M059J (cell line): Measurements from ENCODE around the gene MAGI2. TPM values are rescaled to one million over a fixed set of nuclear protein-coding genes. Genes with fewer than 3 reads are reported as not detected.
A peak's percentile ranks its signal among the peaks of the same experiment; 100 is the strongest.

Experiments used
- DNase-seq: peaks from one replicate; pipeline ENCODE4 v3.0.0-alpha.2; 2012; ENCODE audit warnings: low read depth
- total RNA-seq: library from RNA; depleted of rRNA; stranded (reverse); fragments of >200 nt; shearing (Covaris generic); gene quantifications from 2 replicates; pipeline ENCODE4 v1.2.3, GENCODE V29; 2014

Gene MAGI2
- total RNA-seq, 1 experiment from 2014 or later = 1.2 TPM

GRCh38 chr7:79376299-79377025 is 77.0 kb downstream of the MAGI2 start:
- DNase-seq = no peak

- DNase-seq = peak; percentile 20
These were observed 92.3 kb downstream of the MAGI2 start for GRCh38 chr7:79361214-79361613.

GRCh38 chr7:79359827-79360226 is 93.6 kb downstream of the MAGI2 start:
- DNase-seq = no peak

GRCh38 chr7:79357101-79357500 is 96.4 kb downstream of the MAGI2 start:
- DNase-seq = no peak

GRCh38 chr7:79353720-79354468 is 99.6 kb downstream of the MAGI2 start:
- no peak for DNase-seq

- DNase-seq = peak; percentile 22
These were observed 101.1 kb downstream of the MAGI2 start for GRCh38 chr7:79352323-79352722.

GRCh38 chr7:79347351-79347750 is 106.1 kb downstream of the MAGI2 start:
- DNase-seq = no peak

- no peak for DNase-seq
These were observed 111.6 kb downstream of the MAGI2 start for GRCh38 chr7:79341902-79342301.

GRCh38 chr7:79340212-79340611 is 113.3 kb downstream of the MAGI2 start:
- peak; percentile 77 for DNase-seq

- no peak for DNase-seq
These were observed 114.1 kb downstream of the MAGI2 start for GRCh38 chr7:79339208-79339925.

- peak; percentile 27 for DNase-seq
These were observed 115.8 kb downstream of the MAGI2 start for GRCh38 chr7:79337717-79338116.

GRCh38 chr7:79334841-79335240 is 118.6 kb downstream of the MAGI2 start:
- DNase-seq = peak; percentile 36

- no peak for DNase-seq
These were observed 119.1 kb downstream of the MAGI2 start for GRCh38 chr7:79334334-79334733.

GRCh38 chr7:79332091-79332490 is 121.4 kb downstream of the MAGI2 start:
- no peak for DNase-seq

- no peak for DNase-seq
These were observed 124.0 kb downstream of the MAGI2 start for GRCh38 chr7:79329464-79329863.

- no peak for DNase-seq
These were observed 132.6 kb downstream of the MAGI2 start for GRCh38 chr7:79320741-79321473.

- no peak for DNase-seq
These were observed 134.1 kb downstream of the MAGI2 start for GRCh38 chr7:79319369-79319768.

- DNase-seq = peak; percentile 93
These were observed 135.7 kb downstream of the MAGI2 start for GRCh38 chr7:79317728-79318127.

GRCh38 chr7:79312022-79312421 is 141.4 kb downstream of the MAGI2 start:
- no peak for DNase-seq

- peak; percentile 37 for DNase-seq
These were observed 145.3 kb downstream of the MAGI2 start for GRCh38 chr7:79308192-79308591.

- DNase-seq = no peak
These were observed 146.1 kb downstream of the MAGI2 start for GRCh38 chr7:79307376-79307775.

- no peak for DNase-seq
These were observed 148.8 kb downstream of the MAGI2 start for GRCh38 chr7:79304711-79305110.
